ENCODE results near the gene H6PD.

The H6PD gene

GRCh38 chr1:9261496-9261895 lies 26.9 kb downstream of the H6PD start:
- no peak for DNase-seq

GRCh38 chr1:9262096-9262986 lies 27.8 kb downstream of the H6PD start:
- DNase-seq, result no peak

- DNase-seq, result no peak
These were observed 28.8 kb downstream of the H6PD start for GRCh38 chr1:9263276-9263855.

- DNase-seq, result no peak
These were observed 29.7 kb downstream of the H6PD start for GRCh38 chr1:9263984-9264872.

GRCh38 chr1:9265037-9265436 lies 30.5 kb downstream of the H6PD start:
- no peak for DNase-seq

GRCh38 chr1:9265968-9266367 lies 31.4 kb downstream of the H6PD start:
- no peak for DNase-seq

GRCh38 chr1:9267352-9267686 lies 32.7 kb downstream of the H6PD start:
- no peak for DNase-seq

GRCh38 chr1:9267827-9268581 lies 33.4 kb downstream of the H6PD start:
- DNase-seq, result no peak

- DNase-seq, result no peak
These were observed 34.5 kb downstream of the H6PD start for GRCh38 chr1:9269078-9269501.

GRCh38 chr1:9269721-9270120 lies 35.1 kb downstream of the H6PD start:
- DNase-seq, result no peak

GRCh38 chr1:9270290-9270883 lies 35.8 kb downstream of the H6PD start:
- no peak for DNase-seq

- no peak for DNase-seq
These were observed 36.7 kb downstream of the H6PD start for GRCh38 chr1:9271283-9271682.

- DNase-seq, result no peak
These were observed 37.5 kb downstream of the H6PD start for GRCh38 chr1:9271861-9272595.

- no peak for DNase-seq
These were observed 38.6 kb downstream of the H6PD start for GRCh38 chr1:9273177-9273576.

- no peak for DNase-seq
These were observed 40.6 kb downstream of the H6PD start for GRCh38 chr1:9275161-9275560.

- DNase-seq, result peak; percentile 75
These were observed 41.0 kb downstream of the H6PD start for GRCh38 chr1:9275567-9276034.

- no peak for DNase-seq
These were observed 43.5 kb downstream of the H6PD start for GRCh38 chr1:9278116-9278515.

- DNase-seq, result no peak
These were observed 44.1 kb downstream of the H6PD start for GRCh38 chr1:9278585-9279153.

- DNase-seq, result no peak
These were observed 44.7 kb downstream of the H6PD start for GRCh38 chr1:9279172-9279840.

- DNase-seq, result peak; percentile 36
These were observed 45.7 kb downstream of the H6PD start for GRCh38 chr1:9280015-9280860.
